ENCODE measurements around the gene TMED8. TPM values are rescaled to one million over a fixed set of nuclear protein-coding genes. Genes with fewer than 3 reads are reported as not detected.
A peak's percentile ranks its signal among the peaks of the same experiment; 100 is the strongest.

TMED8 gene
- total RNA-seq, 1 experiment from 2014 or later = 73.8 TPM

GRCh38 chr14:77409131-77409533, 32.2 kb upstream of the TMED8 start:
- Histone ChIP-seq H3K4me3 (ENCODE audit: low read length) (no peak overlapping the region), H3K9me3 (ENCODE audit: low read length) (no peaks in the 10 kb centered on the region), H4K20me1 (ENCODE audit: insufficient read depth, low read depth, low read length) (no peaks in the 10 kb centered on the region), H3K4me1 (ENCODE audit: low read length) (peaks cover 3% of the 10 kb centered on the region; the same call in 1 of the 2 replicates), H3K27ac (ENCODE audit: low read length) (no peak overlapping the region), H3K4me2 (ENCODE audit: low read depth, low read length, poor library complexity, severe bottlenecking) (no peak overlapping the region), H3K27me3 (ENCODE audit: low read length) (no peaks in the 10 kb centered on the region), H2AFZ (ENCODE audit: low read length) (peak overlapping the region; percentile 11; the same call in 1 of the 2 replicates), H3K9ac (ENCODE audit: low read length) (no peak overlapping the region), H3K36me3 (ENCODE audit: insufficient read depth, low read length) (no peaks in the 10 kb centered on the region), H3K79me2 (ENCODE audit: low read length) (no peaks in the 10 kb centered on the region), H3K9me2 (replicated peaks; ENCODE audit: insufficient read depth, low read length) (no peaks in the 10 kb centered on the region)
- DNase-seq = peak; percentile 79

DNA sequence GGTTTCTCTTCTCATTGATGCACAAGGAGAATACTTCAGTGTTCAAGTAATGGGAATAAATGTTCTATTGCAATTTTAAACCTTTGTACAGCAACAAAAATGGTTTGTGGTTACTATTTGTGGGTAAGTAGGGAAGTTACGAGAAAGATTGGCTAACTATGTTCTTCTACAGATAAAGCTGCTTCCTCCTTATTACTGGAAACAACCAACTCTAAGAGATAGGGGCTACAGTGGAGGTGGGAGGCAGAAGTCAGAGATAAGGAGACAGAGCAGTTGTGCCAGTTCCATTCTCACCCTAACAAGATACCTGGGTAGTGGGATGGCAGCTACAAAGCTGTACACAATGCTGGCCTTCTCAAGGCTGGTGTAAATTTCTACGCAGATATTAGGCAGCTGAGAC, 30.3 kb upstream of the TMED8 start:
- Histone ChIP-seq H3K4me2 (ENCODE audit: low read depth, low read length, poor library complexity, severe bottlenecking) (no peak overlapping the region), H3K9me2 (replicated peaks; ENCODE audit: insufficient read depth, low read length) (no peaks in the 10 kb centered on the region), H3K27me3 (ENCODE audit: low read length) (no peaks in the 10 kb centered on the region), H2AFZ (ENCODE audit: low read length) (no peak overlapping the region), H3K36me3 (ENCODE audit: insufficient read depth, low read length) (no peaks in the 10 kb centered on the region), H3K79me2 (ENCODE audit: low read length) (no peaks in the 10 kb centered on the region), H3K9ac (ENCODE audit: low read length) (no peak overlapping the region), H3K4me3 (ENCODE audit: low read length) (no peak overlapping the region), H3K27ac (ENCODE audit: low read length) (no peak overlapping the region), H3K4me1 (ENCODE audit: low read length) (peaks cover 3% of the 10 kb centered on the region; the same call in 1 of the 2 replicates), H4K20me1 (ENCODE audit: insufficient read depth, low read depth, low read length) (no peaks in the 10 kb centered on the region), H3K9me3 (ENCODE audit: low read length) (no peaks in the 10 kb centered on the region)
- no peak for DNase-seq

GRCh38 chr14:77406718-77407117, 29.8 kb upstream of the TMED8 start:
- Histone ChIP-seq H3K27me3 (ENCODE audit: low read length) (no peaks in the 10 kb centered on the region), H3K9me2 (replicated peaks; ENCODE audit: insufficient read depth, low read length) (no peaks in the 10 kb centered on the region), H3K4me2 (ENCODE audit: low read depth, low read length, poor library complexity, severe bottlenecking) (no peak overlapping the region), H4K20me1 (ENCODE audit: insufficient read depth, low read depth, low read length) (no peaks in the 10 kb centered on the region), H3K27ac (ENCODE audit: low read length) (no peak overlapping the region), H3K9ac (ENCODE audit: low read length) (no peak overlapping the region), H3K36me3 (ENCODE audit: insufficient read depth, low read length) (no peaks in the 10 kb centered on the region), H3K4me1 (ENCODE audit: low read length) (peaks cover 3% of the 10 kb centered on the region; the same call in 1 of the 2 replicates), H3K9me3 (ENCODE audit: low read length) (no peaks in the 10 kb centered on the region), H3K4me3 (ENCODE audit: low read length) (no peak overlapping the region), H2AFZ (ENCODE audit: low read length) (no peak overlapping the region), H3K79me2 (ENCODE audit: low read length) (no peaks in the 10 kb centered on the region)
- no peak for DNase-seq

GRCh38 chr14:77406086-77406485, 29.2 kb upstream of the TMED8 start:
- H3K79me2 ChIP-seq (ENCODE audit: low read length) = no peaks in the 10 kb centered on the region
- no peaks in the 10 kb centered on the region for H3K36me3 ChIP-seq (ENCODE audit: insufficient read depth, low read length)
- no peaks in the 10 kb centered on the region for H4K20me1 ChIP-seq (ENCODE audit: insufficient read depth, low read depth, low read length)
- H3K27me3 ChIP-seq (ENCODE audit: low read length) = no peaks in the 10 kb centered on the region
- no peak overlapping the region for H3K27ac ChIP-seq (ENCODE audit: low read length)
- no peak overlapping the region for H2AFZ ChIP-seq (ENCODE audit: low read length)
- H3K4me3 ChIP-seq (ENCODE audit: low read length) = no peak overlapping the region
- peaks cover 3% of the 10 kb centered on the region; the same call in 1 of the 2 replicates for H3K4me1 ChIP-seq (ENCODE audit: low read length)
- no peak overlapping the region for H3K9ac ChIP-seq (ENCODE audit: low read length)
- H3K4me2 ChIP-seq (ENCODE audit: low read depth, low read length, poor library complexity, severe bottlenecking) = no peak overlapping the region
- H3K9me3 ChIP-seq (ENCODE audit: low read length) = no peaks in the 10 kb centered on the region
- no peaks in the 10 kb centered on the region for H3K9me2 ChIP-seq (replicated peaks; ENCODE audit: insufficient read depth, low read length)
- DNase-seq = no peak

DNA sequence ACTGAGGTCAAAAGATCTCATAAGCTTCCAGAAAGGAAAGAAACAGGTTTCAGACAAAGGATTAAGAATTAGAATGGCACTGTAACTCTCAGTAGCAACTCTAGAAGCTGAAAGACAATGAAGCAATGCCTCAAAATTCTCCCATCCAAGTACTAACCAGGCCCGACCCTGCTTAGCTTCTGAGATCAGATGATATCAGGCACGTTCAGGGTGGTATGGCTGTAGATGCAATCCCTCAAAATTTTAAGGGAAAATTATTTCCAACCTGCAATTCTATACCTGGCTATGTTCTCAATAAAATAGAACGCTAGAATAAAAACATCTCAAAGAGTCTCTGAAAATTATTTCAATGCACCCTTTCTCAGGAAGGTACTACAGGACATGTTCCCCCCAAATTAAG, 26.9 kb upstream of the TMED8 start:
- DNase-seq = no peak
- Histone ChIP-seq H3K9ac (ENCODE audit: low read length) (no peak overlapping the region), H2AFZ (ENCODE audit: low read length) (no peak overlapping the region), H3K36me3 (ENCODE audit: insufficient read depth, low read length) (no peaks in the 10 kb centered on the region), H3K4me2 (ENCODE audit: low read depth, low read length, poor library complexity, severe bottlenecking) (no peak overlapping the region), H3K4me1 (ENCODE audit: low read length) (no peaks in the 10 kb centered on the region), H3K27ac (ENCODE audit: low read length) (no peak overlapping the region), H3K27me3 (ENCODE audit: low read length) (no peaks in the 10 kb centered on the region), H3K79me2 (ENCODE audit: low read length) (no peaks in the 10 kb centered on the region), H3K4me3 (ENCODE audit: low read length) (no peak overlapping the region), H3K9me2 (replicated peaks; ENCODE audit: insufficient read depth, low read length) (no peaks in the 10 kb centered on the region), H3K9me3 (ENCODE audit: low read length) (no peaks in the 10 kb centered on the region), H4K20me1 (ENCODE audit: insufficient read depth, low read depth, low read length) (no peaks in the 10 kb centered on the region)

GRCh38 chr14:77400216-77400615, 23.3 kb upstream of the TMED8 start:
- Histone ChIP-seq H3K9me2 (replicated peaks; ENCODE audit: insufficient read depth, low read length) (no peaks in the 10 kb centered on the region), H3K9ac (ENCODE audit: low read length) (no peak overlapping the region), H3K9me3 (ENCODE audit: low read length) (no peaks in the 10 kb centered on the region), H3K4me2 (ENCODE audit: low read depth, low read length, poor library complexity, severe bottlenecking) (no peak overlapping the region), H3K4me3 (ENCODE audit: low read length) (no peak overlapping the region), H3K27me3 (ENCODE audit: low read length) (no peaks in the 10 kb centered on the region), H3K79me2 (ENCODE audit: low read length) (no peaks in the 10 kb centered on the region), H3K4me1 (ENCODE audit: low read length) (no peaks in the 10 kb centered on the region), H3K27ac (ENCODE audit: low read length) (no peak overlapping the region), H2AFZ (ENCODE audit: low read length) (no peak overlapping the region), H4K20me1 (ENCODE audit: insufficient read depth, low read depth, low read length) (no peaks in the 10 kb centered on the region), H3K36me3 (ENCODE audit: insufficient read depth, low read length) (no peaks in the 10 kb centered on the region)
- peak; percentile 36 for DNase-seq

GRCh38 chr14:77390188-77390587, 13.3 kb upstream of the TMED8 start:
- Histone ChIP-seq H3K79me2 (ENCODE audit: low read length) (no peaks in the 10 kb centered on the region), H3K4me3 (ENCODE audit: low read length) (no peak overlapping the region), H3K4me2 (ENCODE audit: low read depth, low read length, poor library complexity, severe bottlenecking) (no peak overlapping the region)

DNA sequence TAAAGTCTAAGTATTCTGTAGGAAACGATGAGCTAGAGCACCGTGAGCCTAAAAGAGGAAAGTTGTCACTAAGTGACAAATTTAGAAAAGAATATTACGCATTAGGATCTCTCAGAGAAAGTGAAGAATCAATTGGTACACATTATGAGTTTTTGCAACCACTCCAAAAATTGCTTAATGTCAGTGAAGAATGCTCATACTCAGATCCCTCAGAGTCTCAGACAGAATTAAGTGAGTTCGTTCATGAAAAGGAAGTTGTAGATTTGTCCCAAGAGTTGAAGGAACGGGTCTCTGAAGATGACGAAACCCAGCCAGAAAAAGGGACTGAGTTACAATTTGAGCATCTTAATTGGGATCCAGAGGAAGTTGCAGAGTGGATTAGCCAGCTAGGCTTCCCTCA, 1.8 kb upstream of the TMED8 start:
- H2AFZ ChIP-seq (ENCODE audit: low read length) = no peak overlapping the region
- peaks cover 10% of the 10 kb centered on the region; the same call in 1 of the 2 replicates for H3K36me3 ChIP-seq (ENCODE audit: insufficient read depth, low read length)
- DNase-seq = no peak
- H3K79me2 ChIP-seq (ENCODE audit: low read length) = peaks cover 30% of the 10 kb centered on the region
- no peaks in the 10 kb centered on the region for H3K9me2 ChIP-seq (replicated peaks; ENCODE audit: insufficient read depth, low read length)
- no peaks in the 10 kb centered on the region for H4K20me1 ChIP-seq (ENCODE audit: insufficient read depth, low read depth, low read length)
- H3K27ac ChIP-seq (ENCODE audit: low read length) = no peak overlapping the region
- no peak overlapping the region for H3K9ac ChIP-seq (ENCODE audit: low read length)
- no peaks in the 10 kb centered on the region for H3K27me3 ChIP-seq (ENCODE audit: low read length)
- no peak overlapping the region for H3K4me3 ChIP-seq (ENCODE audit: low read length)
- H3K9me3 ChIP-seq (ENCODE audit: low read length) = no peaks in the 10 kb centered on the region
- no peak overlapping the region for H3K4me2 ChIP-seq (ENCODE audit: low read depth, low read length, poor library complexity, severe bottlenecking)
- peaks cover 38% of the 10 kb centered on the region for H3K4me1 ChIP-seq (ENCODE audit: low read length)

More at GRCh38 chr14:77390188-77390587, 13.3 kb upstream of the TMED8 start:
- H3K27ac ChIP-seq (ENCODE audit: low read length) = no peak overlapping the region
- no peaks in the 10 kb centered on the region for H3K4me1 ChIP-seq (ENCODE audit: low read length)
- no peak overlapping the region for H2AFZ ChIP-seq (ENCODE audit: low read length)
- H3K36me3 ChIP-seq (ENCODE audit: insufficient read depth, low read length) = no peaks in the 10 kb centered on the region
- no peaks in the 10 kb centered on the region for H3K9me2 ChIP-seq (replicated peaks; ENCODE audit: insufficient read depth, low read length)
- H3K9ac ChIP-seq (ENCODE audit: low read length) = no peak overlapping the region
- no peaks in the 10 kb centered on the region for H3K9me3 ChIP-seq (ENCODE audit: low read length)
- no peaks in the 10 kb centered on the region for H4K20me1 ChIP-seq (ENCODE audit: insufficient read depth, low read depth, low read length)
- no peak for DNase-seq
- H3K27me3 ChIP-seq (ENCODE audit: low read length) = no peaks in the 10 kb centered on the region

DNA sequence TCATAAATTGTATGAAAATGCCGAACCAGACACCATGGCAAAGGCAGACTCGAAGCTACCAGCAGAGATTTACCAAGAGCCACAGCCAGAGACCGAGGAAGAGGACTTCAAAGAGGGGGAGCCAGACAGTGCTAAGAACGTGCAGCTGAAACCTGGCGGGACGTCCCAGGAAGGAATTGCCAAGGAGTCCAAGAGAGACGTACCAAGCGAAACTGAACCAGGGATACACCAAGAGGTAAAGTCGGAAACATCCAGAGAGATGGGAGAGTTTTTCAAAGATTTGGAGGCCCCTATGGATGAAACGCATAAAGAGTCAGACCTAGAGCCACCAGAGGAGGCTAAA, 579 bp upstream of the TMED8 start:
- Histone ChIP-seq H3K36me3 (ENCODE audit: insufficient read depth, low read length) (peaks cover 10% of the 10 kb centered on the region; the same call in 1 of the 2 replicates), H3K4me3 (ENCODE audit: low read length) (peak overlapping the region; percentile 90), H2AFZ (ENCODE audit: low read length) (peak overlapping the region; percentile 92), H3K9me3 (ENCODE audit: low read length) (no peaks in the 10 kb centered on the region), H3K27ac (ENCODE audit: low read length) (no peak overlapping the region), H3K27me3 (ENCODE audit: low read length) (no peaks in the 10 kb centered on the region), H3K4me1 (ENCODE audit: low read length) (peaks cover 41% of the 10 kb centered on the region), H3K79me2 (ENCODE audit: low read length) (peaks cover 38% of the 10 kb centered on the region), H3K9ac (ENCODE audit: low read length) (peak overlapping the region; percentile 88), H4K20me1 (ENCODE audit: insufficient read depth, low read depth, low read length) (no peaks in the 10 kb centered on the region), H3K9me2 (replicated peaks; ENCODE audit: insufficient read depth, low read length) (no peaks in the 10 kb centered on the region), H3K4me2 (ENCODE audit: low read depth, low read length, poor library complexity, severe bottlenecking) (peak overlapping the region; percentile 89)
- DNase-seq = no peak

Data from Karpas-422 (cell line).